Measurements from ENCODE around the gene TEDC2. TPM values are rescaled to one million over a fixed set of nuclear protein-coding genes. Genes with fewer than 3 reads are reported as not detected.

The TEDC2 gene
- total and polyA plus RNA-seq, 10 of the 15 experiments (the other 5 are each of a cell fraction or from before 2014, with no cell fraction given), result 0.23 to 47.9 (median 19.1) TPM

GRCh38 chr16:2482708-2483534 lies 23.0 kb downstream of the TEDC2 start:
- Histone ChIP-seq H3K4me3 (no peak overlapping the region), H3K4me2 (ENCODE audit: control insufficient read depth, insufficient read depth) (no peak overlapping the region), H2AFZ (ENCODE audit: control insufficient read depth, low read depth, low read length) (no peak overlapping the region), H3K27ac (ENCODE audit: control insufficient read depth, insufficient read depth) (no peak overlapping the region), H3K9me3 (replicated peaks; ENCODE audit: control insufficient read depth, insufficient read depth, low read length) (no peaks in the 10 kb centered on the region), H3K27me3 (replicated peaks in 1 of 2; ENCODE audit: control insufficient read depth in 2 of 2, insufficient read depth in 2 of 2, low read length in 1 of 2) (no peaks in the 10 kb centered on the region), H3K9ac (ENCODE audit: control insufficient read depth, insufficient read depth, low read length) (no peak overlapping the region), H3K79me2 (ENCODE audit: control insufficient read depth, insufficient read depth, low read length) (no peaks in the 10 kb centered on the region), H3K4me1 (ENCODE audit: control insufficient read depth, insufficient read depth, low read length) (peaks cover 15% of the 10 kb centered on the region), H3K36me3 (ENCODE audit: control insufficient read depth in 2 of 2, insufficient read depth in 2 of 2, low read length in 1 of 2) (no peaks in the 10 kb centered on the region), H4K20me1 (ENCODE audit: control insufficient read depth, insufficient read depth) (no peaks in the 10 kb centered on the region)
- WGBS (ENCODE audit: insufficient coverage, insufficient replicate concordance, low lambda C conversion rate, missing lambda C conversion rate), result 77% methylated on average over 32 of the region's 32 CpGs
- RAD21 ChIA-PET (ENCODE audit: unreplicated experiment), result no interaction called here
- POLR2A ChIA-PET, result interaction anchor here (1.2 kb wide), 1 partner anchor 53 kb away, joined by 3 read pairs; the partner anchor contains the start of gene CCNF
- FAIRE-seq, result no peak
- in situ Hi-C loops (cut with MboI) (no loop called here), intact Hi-C loops (cut with micrococcal nuclease; ENCODE audit: unreplicated experiment) (no loop called here)
- BruUV-seq (replicated peaks), result no TSS peak
- TF ChIP-seq POU2F2 (IDR thresholded peaks at IDR 0.05; ENCODE audit: borderline replicate concordance, low read depth, low read length), result no peak
- no peak for TF ChIP-seq SRF (IDR thresholded peaks at IDR 0.05; ENCODE audit: low read depth in 2 of 2, low read length in 2 of 2)
- TF ChIP-seq RAD21 (IDR thresholded peaks at IDR 0.05; ENCODE audit: insufficient read depth, low read depth, low read length), result no peak
- no peak for TF ChIP-seq SMAD1 (IDR thresholded peaks at IDR 0.05; ENCODE audit: low read depth, partially characterized antibody)
- TF ChIP-seq NFXL1 (IDR thresholded peaks at IDR 0.05; ENCODE audit: borderline replicate concordance), result no peak
- TF ChIP-seq RUNX3 (IDR thresholded peaks at IDR 0.05; ENCODE audit: low read length), result no peak
- no peak for TF ChIP-seq TCF12 (IDR thresholded peaks at IDR 0.05; ENCODE audit: low read depth, low read length)
- no peak for TF ChIP-seq NR2F1 (conservative IDR thresholded peaks at IDR 0.05)
- ATAC-seq, result no peak
- DNase-seq (ENCODE audit: low read depth, low spot score), result no peak
- CTCF ChIA-PET, result interaction anchor here (1.5 kb wide), 1 partner anchor 14 kb away, joined by 4 read pairs; no protein-coding TSS in a partner anchor
- SMC1A ChIA-PET (ENCODE audit: uncharacterized antibody, unreplicated experiment), result no interaction called here

All from GM12878 (cell line).